HepG2 (cell line): ENCODE measurements around the gene DZANK1. TPM values are rescaled to one million over a fixed set of nuclear protein-coding genes. Genes with fewer than 3 reads are reported as not detected.

ENCODE experiments used
- AKAP8 ChIP-seq: sonication (generic); formaldehyde crosslinking; IDR thresholded peaks from 2 replicates; pipeline ENCODE4 v1.5.1; 2020; ENCODE audit warnings: mild to moderate bottlenecking, missing genetic modification reagents
- CAMTA2 ChIP-seq: sonication (generic); formaldehyde crosslinking; IDR thresholded peaks from 2 replicates; pipeline ENCODE4 v1.4.0; 2020; ENCODE audit warnings: mild to moderate bottlenecking, missing genetic modification reagents, borderline replicate concordance
- CCDC6 ChIP-seq: sonication (generic); formaldehyde crosslinking; IDR thresholded peaks from 2 replicates; pipeline ENCODE4 v1.8.1; 2022; ENCODE audit warnings: mild to moderate bottlenecking, missing genetic modification reagents, moderate library complexity
- EEA1 ChIP-seq: sonication (generic); formaldehyde crosslinking; IDR thresholded peaks from 2 replicates; pipeline ENCODE4 v1.5.1; 2020; ENCODE audit warnings: mild to moderate bottlenecking, missing genetic modification reagents, borderline replicate concordance
- FOXA3 ChIP-seq: IDR thresholded peaks from 2 replicates; pipeline ENCODE4 v1.6.1; 2016; ENCODE audit warnings: missing genetic modification reagents, missing compliant biosample characterization
- GPN1 ChIP-seq: sonication (generic); formaldehyde crosslinking; IDR thresholded peaks from 2 replicates; pipeline ENCODE4 v1.5.1; 2020; ENCODE audit warnings: missing genetic modification reagents, borderline replicate concordance
- HINFP ChIP-seq: sonication (generic); formaldehyde crosslinking; IDR thresholded peaks from 2 replicates; pipeline ENCODE4 v1.4.0; 2020; ENCODE audit warnings: low read depth, mild to moderate bottlenecking, missing genetic modification reagents
- MBNL3 ChIP-seq: fragments of 250-450 bp; sonication (Bioruptor Pico); conservative IDR thresholded peaks from 2 replicates; pipeline ENCODE4 v1.8.0; 2022; ENCODE audit warnings: mild to moderate bottlenecking, inconsistent platforms
- MXD3 ChIP-seq: IDR thresholded peaks from 2 replicates; pipeline ENCODE4 v1.6.1; 2016; ENCODE audit warnings: mild to moderate bottlenecking, missing biosample characterization, missing genetic modification reagents
- PITX1 ChIP-seq: sonication (generic); formaldehyde crosslinking; IDR thresholded peaks from 2 replicates; pipeline ENCODE4 v1.5.1; 2020; ENCODE audit warnings: mild to moderate bottlenecking, missing genetic modification reagents
- PLRG1 ChIP-seq: fragments of 450-650 bp; conservative IDR thresholded peaks from 2 replicates; pipeline ENCODE4 v1.6.1; 2016
- SMYD3 ChIP-seq: sonication (generic); formaldehyde crosslinking; IDR thresholded peaks from 2 replicates; pipeline ENCODE4 v1.8.1; 2023; ENCODE audit warnings: mild to moderate bottlenecking, missing genetic modification reagents
- SSRP1 ChIP-seq: IDR thresholded peaks from 2 replicates; pipeline ENCODE4 v1.6.1; 2016; ENCODE audit warnings: control low read depth
- TERF1 ChIP-seq: sonication (generic); formaldehyde crosslinking; IDR thresholded peaks from 2 replicates; pipeline ENCODE4 v1.8.0; 2022; ENCODE audit warnings: mild to moderate bottlenecking, missing genetic modification reagents, moderate library complexity
- ZNF207 ChIP-seq: fragments of 450-650 bp; IDR thresholded peaks from 2 replicates; pipeline ENCODE4 v1.6.1; 2016; ENCODE audit warnings: antibody characterized with exemption, borderline replicate concordance
- ZNF788 ChIP-seq: sonication (generic); formaldehyde crosslinking; IDR thresholded peaks from 2 replicates; pipeline ENCODE4 v1.5.0; 2020; ENCODE audit warnings: mild to moderate bottlenecking, missing genetic modification reagents, borderline replicate concordance
- ZNF883 ChIP-seq: sonication (generic); formaldehyde crosslinking; IDR thresholded peaks from 2 replicates; pipeline ENCODE4 v1.5.1; 2020; ENCODE audit warnings: mild to moderate bottlenecking, missing genetic modification reagents; ENCODE audit errors: not compliant biosample characterization
- polyA plus RNA-seq, 8 experiments: library from polyadenylated mRNA; depleted of rRNA in 3 of 8; stranded (reverse) in 7 of 8; unstranded in 1 of 8; fragments of >200 nt; fragmentation: Illumina TruSeq in 4 of 8; extraction: Trizol in 4 of 8; gene quantifications; 2 replicates each; pipeline versions ENCODE4 v1.2.1 to v1.2.3, GENCODE V29; 2011 to 2016; ENCODE audit warnings: low read depth in 4 of 8, missing spikeins in 1 of 8, mixed read lengths in 1 of 8; ENCODE audit not compliant: insufficient read depth in 1 of 8
- total RNA-seq, 5 experiments: library from RNA; depleted of rRNA; stranded (reverse); fragments of >200 nt; fragmentation: Illumina TruSeq; extraction: Trizol; gene quantifications; 2 replicates each; pipeline ENCODE4 v1.2.3, GENCODE V29; 2016; ENCODE audit warnings: low read depth in 1 of 5
- TF ChIP-seq, protein P1 (sequence below): sonication (generic); formaldehyde crosslinking; IDR thresholded peaks from 2 replicates; pipeline ENCODE4 v1.5.0; 2020; ENCODE audit warnings: mild to moderate bottlenecking, missing genetic modification reagents, borderline replicate concordance

Gene DZANK1
- total and polyA plus RNA-seq, 2 of the 13 experiments (the other 11 are each of a cell fraction or from before 2014, with no cell fraction given) = 1.6 to 3.2 TPM

- TF ChIP-seq EEA1 = peak; percentile 92; the same call in 1 of the 2 replicates
- TF ChIP-seq, protein P1, sequence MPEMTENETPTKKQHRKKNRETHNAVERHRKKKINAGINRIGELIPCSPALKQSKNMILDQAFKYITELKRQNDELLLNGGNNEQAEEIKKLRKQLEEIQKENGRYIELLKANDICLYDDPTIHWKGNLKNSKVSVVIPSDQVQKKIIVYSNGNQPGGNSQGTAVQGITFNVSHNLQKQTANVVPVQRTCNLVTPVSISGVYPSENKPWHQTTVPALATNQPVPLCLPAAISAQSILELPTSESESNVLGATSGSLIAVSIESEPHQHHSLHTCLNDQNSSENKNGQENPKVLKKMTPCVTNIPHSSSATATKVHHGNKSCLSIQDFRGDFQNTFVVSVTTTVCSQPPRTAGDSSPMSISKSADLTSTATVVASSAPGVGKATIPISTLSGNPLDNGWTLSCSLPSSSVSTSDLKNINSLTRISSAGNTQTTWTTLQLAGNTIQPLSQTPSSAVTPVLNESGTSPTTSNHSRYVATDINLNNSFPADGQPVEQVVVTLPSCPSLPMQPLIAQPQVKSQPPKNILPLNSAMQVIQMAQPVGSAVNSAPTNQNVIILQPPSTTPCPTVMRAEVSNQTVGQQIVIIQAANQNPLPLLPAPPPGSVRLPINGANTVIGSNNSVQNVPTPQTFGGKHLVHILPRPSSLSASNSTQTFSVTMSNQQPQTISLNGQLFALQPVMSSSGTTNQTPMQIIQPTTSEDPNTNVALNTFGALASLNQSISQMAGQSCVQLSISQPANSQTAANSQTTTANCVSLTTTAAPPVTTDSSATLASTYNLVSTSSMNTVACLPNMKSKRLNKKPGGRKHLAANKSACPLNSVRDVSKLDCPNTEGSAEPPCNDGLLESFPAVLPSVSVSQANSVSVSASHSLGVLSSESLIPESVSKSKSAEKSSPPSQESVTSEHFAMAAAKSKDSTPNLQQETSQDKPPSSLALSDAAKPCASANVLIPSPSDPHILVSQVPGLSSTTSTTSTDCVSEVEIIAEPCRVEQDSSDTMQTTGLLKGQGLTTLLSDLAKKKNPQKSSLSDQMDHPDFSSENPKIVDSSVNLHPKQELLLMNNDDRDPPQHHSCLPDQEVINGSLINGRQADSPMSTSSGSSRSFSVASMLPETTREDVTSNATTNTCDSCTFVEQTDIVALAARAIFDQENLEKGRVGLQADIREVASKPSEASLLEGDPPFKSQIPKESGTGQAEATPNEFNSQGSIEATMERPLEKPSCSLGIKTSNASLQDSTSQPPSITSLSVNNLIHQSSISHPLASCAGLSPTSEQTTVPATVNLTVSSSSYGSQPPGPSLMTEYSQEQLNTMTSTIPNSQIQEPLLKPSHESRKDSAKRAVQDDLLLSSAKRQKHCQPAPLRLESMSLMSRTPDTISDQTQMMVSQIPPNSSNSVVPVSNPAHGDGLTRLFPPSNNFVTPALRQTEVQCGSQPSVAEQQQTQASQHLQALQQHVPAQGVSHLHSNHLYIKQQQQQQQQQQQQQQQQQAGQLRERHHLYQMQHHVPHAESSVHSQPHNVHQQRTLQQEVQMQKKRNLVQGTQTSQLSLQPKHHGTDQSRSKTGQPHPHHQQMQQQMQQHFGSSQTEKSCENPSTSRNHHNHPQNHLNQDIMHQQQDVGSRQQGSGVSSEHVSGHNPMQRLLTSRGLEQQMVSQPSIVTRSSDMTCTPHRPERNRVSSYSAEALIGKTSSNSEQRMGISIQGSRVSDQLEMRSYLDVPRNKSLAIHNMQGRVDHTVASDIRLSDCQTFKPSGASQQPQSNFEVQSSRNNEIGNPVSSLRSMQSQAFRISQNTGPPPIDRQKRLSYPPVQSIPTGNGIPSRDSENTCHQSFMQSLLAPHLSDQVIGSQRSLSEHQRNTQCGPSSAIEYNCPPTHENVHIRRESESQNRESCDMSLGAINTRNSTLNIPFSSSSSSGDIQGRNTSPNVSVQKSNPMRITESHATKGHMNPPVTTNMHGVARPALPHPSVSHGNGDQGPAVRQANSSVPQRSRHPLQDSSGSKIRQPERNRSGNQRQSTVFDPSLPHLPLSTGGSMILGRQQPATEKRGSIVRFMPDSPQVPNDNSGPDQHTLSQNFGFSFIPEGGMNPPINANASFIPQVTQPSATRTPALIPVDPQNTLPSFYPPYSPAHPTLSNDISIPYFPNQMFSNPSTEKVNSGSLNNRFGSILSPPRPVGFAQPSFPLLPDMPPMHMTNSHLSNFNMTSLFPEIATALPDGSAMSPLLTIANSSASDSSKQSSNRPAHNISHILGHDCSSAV (CRISPR knock-in tag) = no peak
- peak; percentile 90 for TF ChIP-seq PITX1 (CRISPR knock-in tag)
- TF ChIP-seq FOXA3 (CRISPR knock-in tag) = peak; percentile 62; the same call in 1 of the 2 replicates
- peak; percentile 81 for TF ChIP-seq ZNF883 (CRISPR knock-in tag)
- TF ChIP-seq SSRP1 = no peak
- TF ChIP-seq GPN1 (CRISPR knock-in tag) = 0 out of 2 replicates have a peak, but pooled peaks have one; percentile 67
- no peak for TF ChIP-seq MBNL3 (CRISPR knock-in tag)
- peak; percentile 97; the same call in 1 of the 2 replicates for TF ChIP-seq ZNF788 (CRISPR knock-in tag)
- peak; percentile 85 for TF ChIP-seq MXD3 (CRISPR knock-in tag)
- TF ChIP-seq TERF1 (CRISPR knock-in tag) = no peak
- 0 out of 2 replicates have a peak, but pooled peaks have one; percentile 60 for TF ChIP-seq CCDC6 (CRISPR knock-in tag)
- no peak for TF ChIP-seq PLRG1
- no peak for TF ChIP-seq ZNF207
- no peak for TF ChIP-seq HINFP (CRISPR knock-in tag)
- peak; percentile 87 for TF ChIP-seq SMYD3
- TF ChIP-seq AKAP8 (CRISPR knock-in tag) = no peak
- peak; percentile 82; the same call in 1 of the 2 replicates for TF ChIP-seq CAMTA2 (CRISPR knock-in tag)
Observed at GRCh38 chr20:18496740-18497592, 30.1 kb upstream of the DZANK1 start, which contains the start of gene RBBP9 (continued).
